OCI-LY1 (cell line): ENCODE data around the gene HIVEP2.

Experiments used
- EZH2 ChIP-seq: fragments of 200-600 bp; sonication (generic), shearing (Covaris generic); IDR thresholded peaks from 2 replicates; pipeline ENCODE4 v1.8.0; 2017; ENCODE audit warnings: borderline replicate concordance, mixed run types, mild to moderate bottlenecking, antibody characterized with exemption, low read length, moderate library complexity, mixed read lengths
- TF ChIP-seq, protein P1 (sequence below): fragments of 200-600 bp; sonication (generic), shearing (Covaris generic); IDR thresholded peaks from 2 replicates; pipeline ENCODE4 v1.5.1; 2017; ENCODE audit warnings: mild to moderate bottlenecking, antibody characterized with exemption, low read length, moderate library complexity, mixed read lengths

- TF ChIP-seq, protein P1, sequence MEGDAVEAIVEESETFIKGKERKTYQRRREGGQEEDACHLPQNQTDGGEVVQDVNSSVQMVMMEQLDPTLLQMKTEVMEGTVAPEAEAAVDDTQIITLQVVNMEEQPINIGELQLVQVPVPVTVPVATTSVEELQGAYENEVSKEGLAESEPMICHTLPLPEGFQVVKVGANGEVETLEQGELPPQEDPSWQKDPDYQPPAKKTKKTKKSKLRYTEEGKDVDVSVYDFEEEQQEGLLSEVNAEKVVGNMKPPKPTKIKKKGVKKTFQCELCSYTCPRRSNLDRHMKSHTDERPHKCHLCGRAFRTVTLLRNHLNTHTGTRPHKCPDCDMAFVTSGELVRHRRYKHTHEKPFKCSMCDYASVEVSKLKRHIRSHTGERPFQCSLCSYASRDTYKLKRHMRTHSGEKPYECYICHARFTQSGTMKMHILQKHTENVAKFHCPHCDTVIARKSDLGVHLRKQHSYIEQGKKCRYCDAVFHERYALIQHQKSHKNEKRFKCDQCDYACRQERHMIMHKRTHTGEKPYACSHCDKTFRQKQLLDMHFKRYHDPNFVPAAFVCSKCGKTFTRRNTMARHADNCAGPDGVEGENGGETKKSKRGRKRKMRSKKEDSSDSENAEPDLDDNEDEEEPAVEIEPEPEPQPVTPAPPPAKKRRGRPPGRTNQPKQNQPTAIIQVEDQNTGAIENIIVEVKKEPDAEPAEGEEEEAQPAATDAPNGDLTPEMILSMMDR, result no peak
- TF ChIP-seq EZH2, result no peak
Measured at GRCh38 chr6:142907544-142907943, 37.4 kb downstream of the HIVEP2 start.
